Measurements from ENCODE around the gene PCDH9. TPM values are rescaled to one million over a fixed set of nuclear protein-coding genes. Genes with fewer than 3 reads are reported as not detected.

Gene PCDH9
- total and polyA plus RNA-seq, 7 donors = under 0.01 to 15.7 (median 8.7) TPM; not detected in 1

DNA sequence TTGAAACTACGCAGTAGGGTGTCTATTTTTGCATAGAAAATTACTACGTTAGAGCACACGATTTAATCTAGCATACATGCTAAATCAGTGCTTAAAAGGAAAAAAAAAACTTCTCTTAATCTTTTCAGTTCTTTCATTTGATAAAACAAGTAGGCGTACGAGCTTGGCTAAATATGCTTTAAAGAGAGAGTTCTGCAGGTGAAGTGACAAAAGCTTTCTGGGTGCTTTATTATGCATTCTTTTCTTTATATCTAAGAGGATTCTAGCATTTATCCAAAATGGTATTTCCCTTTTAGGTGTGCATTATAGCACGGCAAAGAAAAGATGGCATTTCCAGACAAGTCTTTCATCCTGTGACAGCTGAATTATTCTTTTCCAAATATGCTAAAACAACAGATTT lies 281.2 kb downstream of the PCDH9 start:
- TF ChIP-seq POLR2AphosphoS5 (IDR thresholded peaks at IDR 0.05) (no peak), EP300 (IDR thresholded peaks at IDR 0.05) (no peak), CTCF (IDR thresholded peaks at IDR 0.05) (no peak), POLR2A (IDR thresholded peaks at IDR 0.05) (no peak)
- H3K9me3 ChIP-seq = no peaks in the 10 kb centered on the region
- no peak for DNase-seq
- H3K27ac ChIP-seq = no peak overlapping the region
- H3K4me1 ChIP-seq = no peaks in the 10 kb centered on the region
- H3K27me3 ChIP-seq = no peaks in the 10 kb centered on the region
- H3K36me3 ChIP-seq = no peaks in the 10 kb centered on the region
- intact Hi-C loops (cut with DNase I) = no loop called here
- no peak overlapping the region for H3K4me3 ChIP-seq
- WGBS, 2 donors = 86 to 88% methylated on average over 6 of the region's 6 CpGs

DNA sequence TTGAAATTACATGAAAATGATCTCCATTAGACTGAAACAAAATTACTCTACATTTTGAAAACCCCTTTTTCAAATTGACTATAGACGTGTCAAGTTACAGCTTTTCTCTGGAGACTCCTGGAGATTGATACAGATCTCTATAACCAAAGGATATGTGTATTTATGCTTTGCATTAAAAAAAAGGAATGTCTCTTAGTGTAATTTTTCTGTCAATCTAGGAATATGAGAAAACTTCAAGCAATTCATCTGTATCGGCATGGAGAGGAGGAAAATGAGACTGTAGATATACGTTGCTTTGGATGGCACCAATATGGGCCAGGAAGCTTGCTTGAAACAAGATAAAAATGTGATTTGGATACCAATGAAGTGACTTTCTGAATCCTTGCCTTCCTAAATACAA lies 286.6 kb downstream of the PCDH9 start:
- H3K27ac ChIP-seq = no peak overlapping the region
- no peaks in the 10 kb centered on the region for H3K27me3 ChIP-seq
- TF ChIP-seq EP300 (IDR thresholded peaks at IDR 0.05) (no peak), POLR2A (IDR thresholded peaks at IDR 0.05) (no peak), POLR2AphosphoS5 (IDR thresholded peaks at IDR 0.05) (no peak), CTCF (IDR thresholded peaks at IDR 0.05) (no peak)
- 80 to 91% methylated on average over 3 of the region's 3 CpGs for WGBS, 2 donors
- DNase-seq = no peak
- intact Hi-C loops (cut with DNase I) = no loop called here
- H3K4me3 ChIP-seq = no peak overlapping the region
- no peaks in the 10 kb centered on the region for H3K9me3 ChIP-seq
- no peaks in the 10 kb centered on the region for H3K36me3 ChIP-seq
- H3K4me1 ChIP-seq = no peaks in the 10 kb centered on the region

DNA sequence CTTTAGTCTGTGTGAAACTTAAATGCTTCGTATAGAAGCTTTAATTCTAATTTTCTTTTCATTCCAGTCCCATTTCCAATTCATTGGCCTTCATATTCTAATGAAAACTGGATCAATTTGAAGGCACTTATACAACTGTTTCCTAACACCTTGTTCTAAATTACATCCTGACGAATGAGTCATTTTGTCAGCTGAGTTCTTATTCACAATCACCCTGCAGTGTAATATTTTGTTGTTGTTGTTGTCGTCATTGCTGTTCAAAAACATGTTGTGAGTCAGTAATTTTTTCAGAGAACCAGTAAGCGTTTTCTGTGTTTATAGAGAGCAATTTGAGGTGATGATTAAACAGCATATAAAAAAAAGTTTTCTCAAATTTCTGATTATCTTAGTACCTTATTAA lies 290.0 kb downstream of the PCDH9 start:
- WGBS, 2 donors = 64 to 88% methylated on average over 4 of the region's 4 CpGs
- H3K27me3 ChIP-seq = no peaks in the 10 kb centered on the region
- intact Hi-C loops (cut with DNase I) = no loop called here
- H3K9me3 ChIP-seq = no peaks in the 10 kb centered on the region
- no peak overlapping the region for H3K4me3 ChIP-seq
- H3K27ac ChIP-seq = no peak overlapping the region
- TF ChIP-seq EP300 (IDR thresholded peaks at IDR 0.05) = no peak
- no peak for TF ChIP-seq POLR2AphosphoS5 (IDR thresholded peaks at IDR 0.05)
- TF ChIP-seq POLR2A (IDR thresholded peaks at IDR 0.05) = no peak
- TF ChIP-seq CTCF (IDR thresholded peaks at IDR 0.05) = no peak
- H3K36me3 ChIP-seq = no peaks in the 10 kb centered on the region
- no peaks in the 10 kb centered on the region for H3K4me1 ChIP-seq
- DNase-seq = no peak

DNA sequence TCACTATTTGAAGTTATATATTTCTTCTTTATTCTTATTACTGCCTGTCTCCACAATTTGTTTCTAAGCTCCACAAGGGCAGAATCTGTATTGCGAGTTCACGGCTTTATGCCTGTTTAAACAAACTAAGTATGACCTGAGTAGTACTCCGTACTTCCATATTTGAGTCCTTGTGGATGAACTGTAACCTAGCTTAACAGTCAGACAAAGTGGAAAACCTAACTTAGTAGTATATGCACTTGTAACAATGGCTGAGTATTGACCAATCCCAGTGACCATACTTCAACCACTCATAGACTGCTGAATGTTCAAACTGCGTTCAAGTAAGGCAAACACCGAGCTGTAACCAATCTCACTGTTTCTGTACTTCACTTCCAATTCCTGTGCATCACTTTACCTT lies 292.7 kb downstream of the PCDH9 start:
- DNase-seq = no peak
- no peak overlapping the region for H3K4me3 ChIP-seq
- H3K27me3 ChIP-seq = no peaks in the 10 kb centered on the region
- WGBS, 2 donors = 88 to 90% methylated on average over 5 of the region's 5 CpGs
- no peaks in the 10 kb centered on the region for H3K36me3 ChIP-seq
- intact Hi-C loops (cut with DNase I) = no loop called here
- H3K9me3 ChIP-seq = no peaks in the 10 kb centered on the region
- TF ChIP-seq POLR2A (IDR thresholded peaks at IDR 0.05) (no peak), CTCF (IDR thresholded peaks at IDR 0.05) (no peak), EP300 (IDR thresholded peaks at IDR 0.05) (no peak), POLR2AphosphoS5 (IDR thresholded peaks at IDR 0.05) (no peak)
- no peak overlapping the region for H3K27ac ChIP-seq
- peaks cover 0 to 10% (median 4%) of the 10 kb centered on the region in 4 donors for H3K4me1 ChIP-seq

GRCh38 chr13:66933994-66934393 lies 296.1 kb downstream of the PCDH9 start:
- no peak overlapping the region for H3K4me3 ChIP-seq
- no peaks in the 10 kb centered on the region for H3K36me3 ChIP-seq
- 94% methylated on average over 7 of the region's 7 CpGs for WGBS, 2 donors
- peak overlapping the region in 1 of 4 donors; percentile 75 for H3K27ac ChIP-seq
- DNase-seq = no peak
- H3K9me3 ChIP-seq = no peaks in the 10 kb centered on the region
- intact Hi-C loops (cut with DNase I) = no loop called here
- TF ChIP-seq POLR2A (IDR thresholded peaks at IDR 0.05) (no peak), EP300 (IDR thresholded peaks at IDR 0.05) (no peak), POLR2AphosphoS5 (IDR thresholded peaks at IDR 0.05) (no peak)
- no peaks in the 10 kb centered on the region for H3K27me3 ChIP-seq
- H3K4me1 ChIP-seq = peaks cover 0 to 10% (median 4%) of the 10 kb centered on the region in 4 donors
